Measurements from ENCODE around the gene SRP9. TPM values are rescaled to one million over a fixed set of nuclear protein-coding genes. Genes with fewer than 3 reads are reported as not detected.
"Not testable (repeated sequence)": the region's sequence is repeated elsewhere in the genome, so short reads cannot be mapped to it uniquely, and the experiment has no call there.

SRP9 gene
- total RNA-seq, 1 donor from 2014 or later = 221 TPM

- Mint-ChIP-seq H3K27me3 (ENCODE audit: unreplicated experiment) (no peaks in the 10 kb centered on the region), H3K4me1 (ENCODE audit: unreplicated experiment) (no peaks in the 10 kb centered on the region), H3K36me3 (ENCODE audit: unreplicated experiment) (peaks cover 41% of the 10 kb centered on the region), H3K27ac (ENCODE audit: unreplicated experiment) (no peak overlapping the region), H3K9me3 (ENCODE audit: unreplicated experiment) (no peaks in the 10 kb centered on the region), H3K4me3 (ENCODE audit: unreplicated experiment) (no peak overlapping the region)
- DNase-seq (ENCODE audit: extremely low spot score, unreplicated experiment) = no peak
- TF ChIP-seq CTCF (IDR thresholded peaks at IDR 0.05) = no peak
These were observed 17.3 kb downstream of the SRP9 start for GRCh38 chr1:225794954-225795353.

GRCh38 chr1:225796097-225796496 lies 18.5 kb downstream of the SRP9 start:
- not testable (repeated sequence) for DNase-seq (ENCODE audit: extremely low spot score, unreplicated experiment); H3K27ac Mint-ChIP-seq (ENCODE audit: unreplicated experiment); H3K4me3 Mint-ChIP-seq (ENCODE audit: unreplicated experiment); H3K27me3 Mint-ChIP-seq (ENCODE audit: unreplicated experiment); H3K4me1 Mint-ChIP-seq (ENCODE audit: unreplicated experiment); H3K9me3 Mint-ChIP-seq (ENCODE audit: unreplicated experiment)
- H3K36me3 Mint-ChIP-seq (ENCODE audit: unreplicated experiment) = peaks cover 35% of the 10 kb centered on the region

GRCh38 chr1:225801146-225801545 lies 23.5 kb downstream of the SRP9 start:
- H3K36me3 Mint-ChIP-seq (ENCODE audit: unreplicated experiment); H3K4me3 Mint-ChIP-seq (ENCODE audit: unreplicated experiment); H3K4me1 Mint-ChIP-seq (ENCODE audit: unreplicated experiment); H3K9me3 Mint-ChIP-seq (ENCODE audit: unreplicated experiment); H3K27me3 Mint-ChIP-seq (ENCODE audit: unreplicated experiment); H3K27ac Mint-ChIP-seq (ENCODE audit: unreplicated experiment); DNase-seq (ENCODE audit: extremely low spot score, unreplicated experiment): not testable (repeated sequence)

- no peaks in the 10 kb centered on the region for H3K9me3 Mint-ChIP-seq (ENCODE audit: unreplicated experiment)
- H3K27ac Mint-ChIP-seq (ENCODE audit: unreplicated experiment) = no peak overlapping the region
- H3K36me3 Mint-ChIP-seq (ENCODE audit: unreplicated experiment) = no peaks in the 10 kb centered on the region
- H3K27me3 Mint-ChIP-seq (ENCODE audit: unreplicated experiment) = no peaks in the 10 kb centered on the region
- no peak overlapping the region for H3K4me3 Mint-ChIP-seq (ENCODE audit: unreplicated experiment)
- peaks cover 16% of the 10 kb centered on the region for H3K4me1 Mint-ChIP-seq (ENCODE audit: unreplicated experiment)
- no peak for TF ChIP-seq CTCF (IDR thresholded peaks at IDR 0.05)
- no peak for DNase-seq (ENCODE audit: extremely low spot score, unreplicated experiment)
These were observed 28.6 kb downstream of the SRP9 start for GRCh38 chr1:225806249-225806648.

GRCh38 chr1:225806736-225807135 lies 29.1 kb downstream of the SRP9 start:
- H3K9me3 Mint-ChIP-seq (ENCODE audit: unreplicated experiment); H3K4me3 Mint-ChIP-seq (ENCODE audit: unreplicated experiment): not testable (repeated sequence)

GRCh38 chr1:225808136-225808535 lies 30.5 kb downstream of the SRP9 start:
- H3K4me1 Mint-ChIP-seq (ENCODE audit: unreplicated experiment) = peaks cover 27% of the 10 kb centered on the region
- no peak overlapping the region for H3K27ac Mint-ChIP-seq (ENCODE audit: unreplicated experiment)
- H3K27me3 Mint-ChIP-seq (ENCODE audit: unreplicated experiment) = no peaks in the 10 kb centered on the region
- H3K9me3 Mint-ChIP-seq (ENCODE audit: unreplicated experiment) = no peaks in the 10 kb centered on the region
- DNase-seq (ENCODE audit: extremely low spot score, unreplicated experiment) = no peak
- no peak overlapping the region for H3K4me3 Mint-ChIP-seq (ENCODE audit: unreplicated experiment)
- no peak for TF ChIP-seq CTCF (IDR thresholded peaks at IDR 0.05)
- no peaks in the 10 kb centered on the region for H3K36me3 Mint-ChIP-seq (ENCODE audit: unreplicated experiment)

More at GRCh38 chr1:225806736-225807135, 29.1 kb downstream of the SRP9 start:
- DNase-seq (ENCODE audit: extremely low spot score, unreplicated experiment); H3K36me3 Mint-ChIP-seq (ENCODE audit: unreplicated experiment); H3K27me3 Mint-ChIP-seq (ENCODE audit: unreplicated experiment); H3K27ac Mint-ChIP-seq (ENCODE audit: unreplicated experiment): not testable (repeated sequence)
- H3K4me1 Mint-ChIP-seq (ENCODE audit: unreplicated experiment) = peaks cover 20% of the 10 kb centered on the region

All from osteocyte (in vitro differentiated cells).